ENCODE data around the gene SEC24C.

DNA sequence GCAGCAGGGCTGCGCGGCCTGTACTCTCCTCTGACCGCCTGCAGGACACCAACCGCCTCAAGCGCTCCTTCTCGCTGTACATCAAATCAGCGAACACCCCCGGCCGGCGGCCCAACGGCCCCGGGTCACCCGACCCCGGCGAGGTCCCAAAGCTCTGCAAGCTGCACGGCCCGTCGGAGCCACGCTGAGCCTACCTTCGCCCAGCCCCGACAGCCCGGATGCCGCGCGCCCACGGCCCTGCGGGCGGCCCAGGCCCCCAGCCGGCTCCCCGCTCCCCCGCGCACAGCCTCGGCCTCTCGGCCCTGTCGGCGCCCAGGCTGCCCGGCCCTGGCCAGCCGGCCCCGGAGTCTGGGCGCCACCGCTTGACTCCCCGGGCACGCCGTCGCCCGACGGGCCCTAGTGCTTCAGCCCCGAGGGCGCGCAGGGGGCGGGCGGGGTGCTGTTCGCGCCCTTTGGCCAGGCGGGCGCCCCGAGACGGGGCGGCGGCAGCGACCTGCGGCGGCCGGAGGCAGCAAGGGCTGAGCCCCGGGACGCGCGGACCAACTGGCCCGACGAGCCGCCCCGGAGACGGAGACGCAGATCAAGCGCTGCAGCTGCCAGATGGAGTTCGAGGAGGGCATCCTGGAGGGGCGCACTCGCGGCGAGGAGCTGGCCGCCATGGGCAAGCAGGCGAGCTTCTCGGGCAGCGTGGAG lies 11.1 kb upstream of the SEC24C start:
- TF ChIP-seq CTCF (IDR thresholded peaks at IDR 0.05; ENCODE audit: insufficient read depth, low read length) (no peak), GABPA (IDR thresholded peaks at IDR 0.05; ENCODE audit: low read depth) (no peak), POLR2AphosphoS5 (IDR thresholded peaks at IDR 0.05; ENCODE audit: low read depth) (no peak)
- TF ChIP-seq, protein P1, sequence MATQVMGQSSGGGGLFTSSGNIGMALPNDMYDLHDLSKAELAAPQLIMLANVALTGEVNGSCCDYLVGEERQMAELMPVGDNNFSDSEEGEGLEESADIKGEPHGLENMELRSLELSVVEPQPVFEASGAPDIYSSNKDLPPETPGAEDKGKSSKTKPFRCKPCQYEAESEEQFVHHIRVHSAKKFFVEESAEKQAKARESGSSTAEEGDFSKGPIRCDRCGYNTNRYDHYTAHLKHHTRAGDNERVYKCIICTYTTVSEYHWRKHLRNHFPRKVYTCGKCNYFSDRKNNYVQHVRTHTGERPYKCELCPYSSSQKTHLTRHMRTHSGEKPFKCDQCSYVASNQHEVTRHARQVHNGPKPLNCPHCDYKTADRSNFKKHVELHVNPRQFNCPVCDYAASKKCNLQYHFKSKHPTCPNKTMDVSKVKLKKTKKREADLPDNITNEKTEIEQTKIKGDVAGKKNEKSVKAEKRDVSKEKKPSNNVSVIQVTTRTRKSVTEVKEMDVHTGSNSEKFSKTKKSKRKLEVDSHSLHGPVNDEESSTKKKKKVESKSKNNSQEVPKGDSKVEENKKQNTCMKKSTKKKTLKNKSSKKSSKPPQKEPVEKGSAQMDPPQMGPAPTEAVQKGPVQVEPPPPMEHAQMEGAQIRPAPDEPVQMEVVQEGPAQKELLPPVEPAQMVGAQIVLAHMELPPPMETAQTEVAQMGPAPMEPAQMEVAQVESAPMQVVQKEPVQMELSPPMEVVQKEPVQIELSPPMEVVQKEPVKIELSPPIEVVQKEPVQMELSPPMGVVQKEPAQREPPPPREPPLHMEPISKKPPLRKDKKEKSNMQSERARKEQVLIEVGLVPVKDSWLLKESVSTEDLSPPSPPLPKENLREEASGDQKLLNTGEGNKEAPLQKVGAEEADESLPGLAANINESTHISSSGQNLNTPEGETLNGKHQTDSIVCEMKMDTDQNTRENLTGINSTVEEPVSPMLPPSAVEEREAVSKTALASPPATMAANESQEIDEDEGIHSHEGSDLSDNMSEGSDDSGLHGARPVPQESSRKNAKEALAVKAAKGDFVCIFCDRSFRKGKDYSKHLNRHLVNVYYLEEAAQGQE (IDR thresholded peaks at IDR 0.05; ENCODE audit: insufficient replicate concordance, low read depth) = no peak

Measured in HL-60 (cell line).